NOMO-1 treated with dmso at 0.1 percent for 144 hours (cell line): ENCODE measurements around the gene PPP1R2C.
A peak's percentile ranks its signal among the peaks of the same experiment; 100 is the strongest.

Source experiments
- DNase-seq: peaks from one replicate; lab custom pipeline; 2025; ENCODE audit not compliant: unreplicated experiment; lab: John Stamatoyannopoulos, UW

The PPP1R2C gene

DNA sequence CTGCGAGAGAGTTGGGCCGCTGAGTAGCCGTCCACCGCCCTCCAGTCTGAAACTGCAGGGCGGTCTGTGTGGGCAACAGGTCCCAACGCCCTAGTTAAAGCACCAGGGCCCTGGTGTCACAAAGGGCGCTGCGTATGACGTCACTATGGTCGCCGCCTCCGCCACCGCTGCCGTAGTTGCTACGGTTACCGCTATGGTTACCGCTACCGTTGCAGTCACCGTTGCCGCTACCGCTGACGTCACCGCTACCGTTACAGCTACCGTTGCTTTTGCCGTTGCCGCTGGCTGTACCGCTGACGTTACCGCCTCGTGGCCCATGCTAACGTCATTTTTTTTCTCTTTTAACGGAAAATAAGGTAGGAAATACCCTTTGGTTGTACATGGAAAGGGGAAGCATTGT lies at the start of gene PPP1R2C:
Gene PPP1R2C, minus strand, starts transcription at position 68 of the 400 bp plus-strand sequence. CDS start 84 bp downstream, outside the sequence.
- DNase-seq, result no peak

DNA sequence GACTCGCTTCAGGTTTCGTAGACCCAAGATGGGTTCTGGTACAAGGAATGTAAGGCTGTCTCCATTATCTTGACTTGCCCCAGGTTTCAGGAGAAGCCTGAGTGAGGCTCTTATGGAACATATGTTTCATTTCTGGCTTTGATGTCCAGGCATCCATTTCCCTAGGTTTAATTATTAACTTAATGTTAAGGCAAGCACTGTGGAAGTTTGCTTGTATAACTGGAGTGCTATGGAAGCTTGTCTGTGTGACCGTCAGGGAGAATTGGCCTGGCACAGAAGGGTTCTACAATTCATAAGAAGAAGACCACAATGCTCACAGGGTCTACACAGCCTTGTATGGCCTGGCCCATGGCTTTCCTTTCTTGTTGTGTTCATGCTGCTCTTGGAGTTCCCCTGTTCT lies 47.2 kb upstream of the PPP1R2C start:
- no peak for DNase-seq

DNA sequence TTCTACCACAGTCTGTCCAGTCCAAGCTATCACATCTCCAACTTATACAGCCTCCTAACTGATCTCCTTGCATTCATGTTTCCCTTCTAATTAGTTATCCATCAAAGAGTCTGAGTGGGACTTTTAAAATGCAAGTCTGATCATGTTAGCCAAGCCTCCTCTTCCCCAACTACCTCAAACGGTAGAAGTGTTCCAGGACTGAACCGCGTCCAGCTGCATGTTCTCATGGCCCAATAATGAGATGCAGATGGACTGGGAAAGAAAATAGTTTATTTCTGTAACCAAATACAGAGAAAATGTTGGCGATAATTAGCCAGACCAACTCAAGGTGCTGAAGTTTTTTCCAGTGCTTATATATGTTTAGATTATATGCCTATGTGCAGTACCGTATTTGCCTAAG lies 46.6 kb upstream of the PPP1R2C start:
- no peak for DNase-seq

DNA sequence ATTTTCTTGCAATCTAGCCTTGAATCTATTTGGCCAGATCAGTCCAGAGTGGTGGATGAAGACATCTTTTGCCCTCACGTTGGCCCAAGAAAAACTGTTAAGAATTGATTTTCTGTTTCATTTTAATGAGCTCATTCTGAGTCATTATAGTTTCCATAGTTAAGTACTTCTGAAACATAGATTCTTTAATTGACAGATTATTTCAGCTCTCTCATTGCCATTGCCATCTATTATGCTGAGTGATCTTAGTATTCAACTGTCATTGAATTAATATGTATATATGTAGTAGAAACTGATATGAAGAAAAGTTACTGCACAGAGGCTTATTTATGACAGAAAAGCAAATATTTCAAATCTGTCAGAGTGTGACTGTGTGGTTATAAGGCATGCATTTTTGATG lies 45.5 kb upstream of the PPP1R2C start:
- DNase-seq, result no peak

GRCh38 chrX:42821803-42822443 lies 44.0 kb upstream of the PPP1R2C start:
- no peak for DNase-seq

- DNase-seq, result no peak
Measured at GRCh38 chrX:42818151-42818921, 40.4 kb upstream of the PPP1R2C start.

- DNase-seq, result no peak
Measured at GRCh38 chrX:42809569-42809968, 31.6 kb upstream of the PPP1R2C start.

DNA sequence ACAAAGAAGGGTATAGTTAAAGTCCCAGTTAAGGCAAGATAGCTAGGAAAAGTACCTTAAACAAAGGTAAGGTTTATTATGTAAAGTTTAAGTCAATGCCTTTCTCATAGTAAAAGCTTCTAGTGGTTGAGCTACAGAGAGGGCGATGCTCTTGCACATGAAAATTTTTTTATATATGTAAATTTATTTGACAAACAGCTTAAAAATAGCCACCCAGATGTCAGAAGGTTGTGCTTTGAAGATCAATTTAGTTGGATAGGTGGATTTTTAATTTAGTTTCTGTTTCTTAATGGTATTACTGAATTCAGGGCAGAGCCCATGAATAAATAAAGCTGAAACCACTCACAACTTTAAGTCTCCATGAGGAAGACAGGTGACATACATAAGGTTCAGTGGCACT lies 29.4 kb upstream of the PPP1R2C start:
- DNase-seq, result no peak

DNA sequence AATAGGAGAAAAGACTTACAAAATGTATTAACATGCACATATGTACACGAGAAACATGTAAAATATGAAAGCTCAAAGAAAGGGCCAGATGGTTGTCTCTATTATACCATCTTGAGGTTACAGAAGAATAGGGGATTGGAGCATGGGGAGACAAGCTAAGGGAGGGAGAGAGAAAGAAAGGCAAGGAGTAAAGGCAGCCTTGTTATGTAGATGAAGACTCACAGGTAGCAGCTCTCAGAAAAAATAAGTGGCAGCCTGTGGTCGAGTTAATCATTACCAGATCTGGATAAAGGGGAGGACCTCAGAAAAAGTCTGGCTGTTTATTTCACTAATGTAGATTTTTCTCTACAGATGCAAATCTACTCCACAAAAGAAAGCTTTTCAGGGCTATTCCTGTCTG lies 26.6 kb upstream of the PPP1R2C start:
- DNase-seq, result no peak

- no peak for DNase-seq
Measured at GRCh38 chrX:42803320-42803719, 25.4 kb upstream of the PPP1R2C start.

GRCh38 chrX:42797651-42798269 lies 19.8 kb upstream of the PPP1R2C start:
- DNase-seq, result no peak

- no peak for DNase-seq
Measured at GRCh38 chrX:42783451-42783850, 5.5 kb upstream of the PPP1R2C start.

- DNase-seq, result peak; percentile 4
Measured at GRCh38 chrX:42776195-42776594, 1.8 kb downstream of the PPP1R2C start.

- no peak for DNase-seq
Measured at GRCh38 chrX:42772874-42773273, 5.1 kb downstream of the PPP1R2C start.

DNA sequence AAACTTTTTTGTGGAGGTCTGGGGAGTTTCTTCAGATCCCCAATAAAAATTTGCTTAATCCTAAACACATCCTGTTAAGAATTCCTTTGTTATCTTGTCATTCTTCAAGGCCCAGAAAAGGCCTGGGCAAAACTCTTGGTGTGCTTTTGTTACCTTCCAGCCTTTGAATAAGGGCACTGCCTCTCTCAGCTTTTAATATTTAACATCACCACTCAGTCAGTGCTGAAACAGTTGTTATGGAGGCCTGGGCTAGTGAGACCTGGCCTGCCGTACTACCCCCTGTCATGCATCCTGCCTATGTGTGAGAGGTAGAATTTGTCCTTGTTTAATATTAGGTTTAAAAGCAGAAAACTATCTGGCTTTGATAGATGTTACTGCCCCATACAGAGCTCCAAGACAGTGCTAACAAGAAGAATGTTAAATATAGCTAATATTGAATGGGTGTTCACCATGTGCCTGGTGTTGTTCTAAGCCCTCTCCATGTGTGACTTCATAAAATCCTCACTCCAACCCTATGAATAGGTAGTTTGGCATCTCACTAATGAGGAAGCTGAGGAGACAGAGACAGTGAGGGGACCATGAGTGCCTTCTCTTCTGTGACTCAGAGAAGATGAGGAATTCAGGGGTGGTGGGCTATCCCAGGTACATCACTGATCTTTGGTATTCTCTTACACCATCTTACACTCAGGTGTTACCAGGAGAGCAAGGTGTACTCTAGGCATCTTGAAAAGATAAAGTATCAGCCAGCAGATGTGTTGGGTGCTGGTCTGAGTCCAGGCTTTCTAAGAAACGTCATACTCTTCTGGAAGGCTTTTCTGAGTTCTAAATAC lies 6.2 kb downstream of the PPP1R2C start:
- DNase-seq, result no peak

DNA sequence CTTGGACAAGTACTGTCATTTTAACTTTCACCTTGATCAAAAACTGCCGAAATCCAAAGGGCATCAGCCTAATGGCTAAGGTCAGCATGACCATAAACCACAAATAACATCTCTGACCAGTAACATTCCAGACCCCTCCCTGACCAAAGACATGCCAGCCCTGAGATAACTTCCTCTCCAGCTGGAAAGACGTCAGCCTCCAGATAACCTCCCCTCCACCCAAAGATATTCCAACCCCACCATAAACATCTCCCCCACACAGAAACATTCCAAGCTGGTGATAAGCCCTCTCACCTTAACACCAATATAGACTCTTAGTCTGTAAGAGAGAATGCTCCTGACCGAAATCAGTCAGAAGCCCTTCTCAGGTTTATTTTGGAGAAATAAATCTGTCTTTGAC lies 7.4 kb downstream of the PPP1R2C start:
- DNase-seq, result no peak

DNA sequence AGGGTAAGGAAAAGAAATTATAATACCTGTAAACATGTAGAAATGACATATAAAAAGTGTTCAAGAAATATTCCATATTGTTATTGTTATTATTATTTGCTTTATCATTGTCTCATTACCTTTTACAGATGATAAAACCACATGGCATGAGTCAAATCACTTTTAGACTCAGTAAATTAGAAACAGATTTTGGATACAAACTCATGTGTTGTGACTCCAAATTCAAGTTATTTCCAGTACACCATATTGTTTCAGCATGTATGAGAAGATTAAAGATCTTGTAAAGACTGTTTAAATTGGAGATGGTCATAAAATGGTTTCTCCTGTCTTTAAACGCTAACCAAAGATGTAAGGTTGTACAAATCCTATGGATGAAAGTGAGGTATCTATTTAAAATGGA lies 18.1 kb downstream of the PPP1R2C start:
- DNase-seq, result no peak

DNA sequence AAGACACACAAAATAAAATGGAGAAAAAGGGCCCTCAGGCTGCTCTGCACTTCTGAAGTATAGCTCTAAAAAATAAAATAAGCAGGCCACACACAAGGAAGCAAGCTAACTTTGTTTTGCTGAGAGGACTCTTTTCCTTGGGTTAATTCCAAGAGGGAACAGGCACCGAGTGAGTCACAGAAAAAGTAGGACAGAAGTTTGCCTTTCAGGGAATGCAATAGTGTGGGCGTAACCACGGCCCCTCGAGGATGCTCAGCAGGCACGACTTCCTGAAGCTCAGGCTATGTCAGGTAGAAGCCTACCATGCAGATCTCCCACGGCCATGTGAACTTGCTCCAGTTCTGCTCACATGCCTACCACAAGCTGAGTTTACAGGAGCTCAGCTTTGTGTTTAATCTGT lies 22.1 kb downstream of the PPP1R2C start:
- DNase-seq, result no peak

GRCh38 chrX:42754603-42755002 lies 23.4 kb downstream of the PPP1R2C start:
- no peak for DNase-seq

GRCh38 chrX:42754115-42754514 lies 23.8 kb downstream of the PPP1R2C start:
- DNase-seq, result no peak

DNA sequence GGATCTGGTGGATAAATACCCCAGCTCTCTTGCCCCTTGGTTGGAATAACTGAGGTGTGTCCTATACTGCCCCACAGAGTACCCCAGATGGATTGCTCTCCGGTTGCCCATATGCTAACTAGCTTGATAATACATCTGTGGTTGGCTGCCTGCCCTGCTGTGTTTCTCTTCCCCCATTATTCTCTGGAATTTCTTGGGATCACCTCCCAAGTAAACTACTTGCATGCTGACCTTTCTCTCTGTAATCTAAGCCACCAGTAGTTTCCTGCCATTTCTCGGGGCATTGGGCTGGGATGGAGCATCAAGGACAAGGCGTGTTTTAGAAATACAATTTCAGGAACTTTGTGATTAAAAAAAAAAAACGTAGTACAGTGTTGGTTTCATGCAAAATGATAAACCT lies 25.2 kb downstream of the PPP1R2C start:
- no peak for DNase-seq
